ENCODE measurements around the gene SETD3.

DNA sequence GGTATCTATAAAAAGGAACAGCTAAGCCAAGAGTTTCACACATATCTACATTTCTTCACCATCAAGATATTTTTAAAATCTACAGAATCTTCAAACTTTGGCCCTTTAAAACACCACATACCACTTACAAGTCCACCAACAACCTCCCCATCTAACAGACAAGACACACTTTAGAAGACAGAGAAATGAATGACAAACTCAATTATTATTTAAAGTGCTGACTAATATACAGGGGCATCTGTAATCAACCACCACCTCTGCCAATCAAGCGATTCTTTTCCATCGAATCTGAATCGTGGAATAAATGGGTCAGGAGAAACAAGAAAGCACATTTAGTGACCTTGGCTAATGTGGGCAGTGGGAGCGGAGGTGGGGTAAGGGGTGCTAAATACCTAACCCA, 7.7 kb downstream of the SETD3 start:
- TF ChIP-seq, protein P1, sequence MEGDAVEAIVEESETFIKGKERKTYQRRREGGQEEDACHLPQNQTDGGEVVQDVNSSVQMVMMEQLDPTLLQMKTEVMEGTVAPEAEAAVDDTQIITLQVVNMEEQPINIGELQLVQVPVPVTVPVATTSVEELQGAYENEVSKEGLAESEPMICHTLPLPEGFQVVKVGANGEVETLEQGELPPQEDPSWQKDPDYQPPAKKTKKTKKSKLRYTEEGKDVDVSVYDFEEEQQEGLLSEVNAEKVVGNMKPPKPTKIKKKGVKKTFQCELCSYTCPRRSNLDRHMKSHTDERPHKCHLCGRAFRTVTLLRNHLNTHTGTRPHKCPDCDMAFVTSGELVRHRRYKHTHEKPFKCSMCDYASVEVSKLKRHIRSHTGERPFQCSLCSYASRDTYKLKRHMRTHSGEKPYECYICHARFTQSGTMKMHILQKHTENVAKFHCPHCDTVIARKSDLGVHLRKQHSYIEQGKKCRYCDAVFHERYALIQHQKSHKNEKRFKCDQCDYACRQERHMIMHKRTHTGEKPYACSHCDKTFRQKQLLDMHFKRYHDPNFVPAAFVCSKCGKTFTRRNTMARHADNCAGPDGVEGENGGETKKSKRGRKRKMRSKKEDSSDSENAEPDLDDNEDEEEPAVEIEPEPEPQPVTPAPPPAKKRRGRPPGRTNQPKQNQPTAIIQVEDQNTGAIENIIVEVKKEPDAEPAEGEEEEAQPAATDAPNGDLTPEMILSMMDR (IDR thresholded peaks at IDR 0.05) = no peak
- no peak for TF ChIP-seq ZFX (IDR thresholded peaks at IDR 0.05; ENCODE audit: borderline replicate concordance)

Measured in 22Rv1 (cell line).